Endothelial cell of umbilical vein (primary cell): Measurements from ENCODE around the gene PRUNE2. TPM values are rescaled to one million over a fixed set of nuclear protein-coding genes. Genes with fewer than 3 reads are reported as not detected.

ENCODE experiments used
- BruUV-seq: library from RNA; stranded (reverse); fragments of 400-500 nt; replicated peaks from 2 replicates; lab custom pipeline; 2021; lab: Mats Ljungman, UMichigan
- CTCF ChIA-PET: fragments of 300-600, 350-600 bp; sonication (Branson Sonifier 250); formaldehyde crosslinking; loops from one replicate; lab custom pipeline; 2021; ENCODE audit warnings: antibody characterized with exemption, inconsistent platforms; lab: Charles Lee
- POLR2A ChIA-PET: fragments of 300-600, 350-600 bp; sonication (Branson Sonifier 250); formaldehyde crosslinking; loops from one replicate; lab custom pipeline; 2021; ENCODE audit warnings: antibody characterized with exemption, inconsistent platforms; lab: Charles Lee
- DNase-seq: peaks from one replicate; pipeline ENCODE4 v3.0.0-alpha.2; 2011; ENCODE audit warnings: low read depth, low spot score
- FAIRE-seq: peaks from 2 replicates; lab custom pipeline; 2011; peaks lifted over from hg19 to GRCh38; lab: Jason Lieb, UNC
- H2AFZ ChIP-seq: 2 replicates; pipeline ENCODE4 v1.6.0; 2012; ENCODE audit warnings: low read depth, low read length, control low read depth, inconsistent platforms
- H3K27ac ChIP-seq: 2 replicates; pipeline ENCODE4 v1.5.1; 2011; ENCODE audit warnings: low read depth, mild to moderate bottlenecking, control low read depth, low read length, moderate library complexity; ENCODE audit not compliant: insufficient read depth
- H3K27me3 ChIP-seq, 2 experiments: 2 replicates each; pipeline versions ENCODE4 v1.6.0 to v1.6.1; 2011; ENCODE audit warnings: low read length in 2 of 2, mixed read lengths in 1 of 2; ENCODE audit not compliant: control insufficient read depth in 2 of 2, insufficient read depth in 2 of 2
- H3K36me3 ChIP-seq, 2 experiments: 2 replicates in 1 of 2; 3 replicates in 1 of 2; pipeline ENCODE4 v1.5.1; 2011; ENCODE audit warnings: low read length in 2 of 2, mild to moderate bottlenecking in 1 of 2, moderate library complexity in 1 of 2; ENCODE audit not compliant: control insufficient read depth in 2 of 2, insufficient read depth in 2 of 2; ENCODE audit errors: extremely low read depth in 1 of 2
- H3K4me1 ChIP-seq: 3 replicates; pipeline ENCODE4 v1.5.1; 2011; ENCODE audit warnings: mild to moderate bottlenecking, low read length; ENCODE audit not compliant: control insufficient read depth, insufficient read depth; ENCODE audit errors: extremely low read depth
- H3K4me2 ChIP-seq: 2 replicates; pipeline ENCODE4 v1.6.1; 2011; ENCODE audit warnings: low read length, control low read depth, mixed read lengths; ENCODE audit not compliant: insufficient read depth
- H3K4me3 ChIP-seq, 3 experiments: fragments of 200-600 bp in 1 of 3; sonication (generic), shearing (Covaris generic) in 1 of 3; replicated peaks in 1 of 3; 2 replicates each; pipeline ENCODE4 v1.5.1; 2011 to 2016; ENCODE audit warnings: control low read depth in 3 of 3, low read length in 3 of 3, mild to moderate bottlenecking in 2 of 3, inconsistent platforms in 1 of 3, low read depth in 1 of 3, moderate library complexity in 1 of 3; ENCODE audit not compliant: insufficient read depth in 1 of 3
- H3K79me2 ChIP-seq: 2 replicates; pipeline ENCODE4 v1.6.0; 2012; ENCODE audit warnings: low read length, inconsistent platforms; ENCODE audit not compliant: control insufficient read depth, insufficient read depth
- H3K9ac ChIP-seq: replicated peaks from 2 replicates; pipeline ENCODE3; 2011; ENCODE audit warnings: low read length, control low read depth; ENCODE audit not compliant: insufficient read depth; ENCODE audit errors: extremely low read depth
- H3K9me1 ChIP-seq: replicated peaks from 3 replicates; pipeline ENCODE4 v1.6.0; 2011; ENCODE audit warnings: mild to moderate bottlenecking, low read length; ENCODE audit not compliant: control insufficient read depth, insufficient read depth; ENCODE audit errors: extremely low read depth
- H3K9me3 ChIP-seq: replicated peaks from 2 replicates; pipeline ENCODE4 v1.5.1; 2012; ENCODE audit warnings: low read length, inconsistent platforms; ENCODE audit not compliant: control insufficient read depth, insufficient read depth
- H4K20me1 ChIP-seq: replicated peaks from 2 replicates; pipeline ENCODE3; 2011; ENCODE audit warnings: mild to moderate bottlenecking, low read length; ENCODE audit not compliant: control insufficient read depth, insufficient read depth; ENCODE audit errors: extremely low read depth
- CTCF ChIP-seq, 2 donors: IDR thresholded peaks; 1 replicate in 1 of 2; 2 replicates in 1 of 2; pipeline ENCODE4 v1.5.1; 2011; ENCODE audit warnings: low read length in 2 of 2, mild to moderate bottlenecking in 2 of 2, moderate library complexity in 2 of 2, control low read depth in 1 of 2, inconsistent platforms in 1 of 2, low read depth in 1 of 2; ENCODE audit not compliant: insufficient read depth in 1 of 2; ENCODE audit errors: extremely low read depth in 1 of 2
- EZH2 ChIP-seq: IDR thresholded peaks from 2 replicates; pipeline ENCODE4 v1.6.1; 2012; ENCODE audit warnings: borderline replicate concordance, low read depth, mild to moderate bottlenecking, moderate library complexity, low read length, inconsistent platforms; ENCODE audit not compliant: severe bottlenecking
- FOS ChIP-seq: IDR thresholded peaks from 2 replicates; pipeline ENCODE4 v1.6.1; 2011; ENCODE audit warnings: mild to moderate bottlenecking, low read length, moderate library complexity, borderline replicate concordance; ENCODE audit not compliant: insufficient read depth
- GATA2 ChIP-seq: IDR thresholded peaks from 2 replicates; pipeline ENCODE4 v1.7.0; 2011; ENCODE audit warnings: low read depth, mild to moderate bottlenecking, moderate library complexity, mixed read lengths, low read length; ENCODE audit not compliant: insufficient read length, insufficient read depth
- JUN ChIP-seq: IDR thresholded peaks from 2 replicates; pipeline ENCODE4 v1.6.1; 2011; ENCODE audit warnings: borderline replicate concordance, low read depth; ENCODE audit not compliant: insufficient read length, insufficient read depth
- MAX ChIP-seq: IDR thresholded peaks from 2 replicates; pipeline ENCODE4 v1.6.1; 2011; ENCODE audit not compliant: insufficient read depth, insufficient read length
- MYC ChIP-seq: IDR thresholded peaks from one replicate; pipeline ENCODE4 v1.6.1; 2011; ENCODE audit warnings: mild to moderate bottlenecking, low read depth, low read length
- POLR2A ChIP-seq: IDR thresholded peaks from 2 replicates; pipeline ENCODE4 v1.6.1; 2012; ENCODE audit warnings: low read depth, mild to moderate bottlenecking, control low read depth, low read length
- POLR2AphosphoS5 ChIP-seq: IDR thresholded peaks from 2 replicates; pipeline ENCODE4 v1.6.1; 2012; ENCODE audit warnings: low read depth, mild to moderate bottlenecking, control low read depth, low read length, moderate library complexity; ENCODE audit not compliant: insufficient read depth
- dilution Hi-C: fragments of 300-500 bp; cut with MboI; formaldehyde crosslinking; loops from one replicate; pipeline ENCODE4 v1.15.0; 2019; ENCODE audit warnings: low sequenced_read_pairs; ENCODE audit not compliant: extremely low pct_ligation_motif_present
- intact Hi-C: fragments of 100-400 bp; cut with micrococcal nuclease; formaldehyde crosslinking; loops from one replicate; pipeline ENCODE4 v1.10.0; 2022
- polyA plus RNA-seq, 4 experiments: library from polyadenylated mRNA; depleted of rRNA in 3 of 4; stranded (reverse) in 3 of 4; unstranded in 1 of 4; fragments of >200 nt; gene quantifications; 2 replicates each; pipeline versions ENCODE4 v1.2.1 to v1.2.3, GENCODE V29; 2011 to 2012; ENCODE audit warnings: missing spikeins in 1 of 4
- total RNA-seq: library from RNA; stranded (reverse); gene quantifications from 2 replicates; pipeline ENCODE4 v1.2.3, GENCODE V29; 2021

The PRUNE2 gene
- total and polyA plus RNA-seq, 2 donors (not counting 3 experiments of a cell fraction or from before 2014, with no cell fraction given), result 15.8 to 21.7 TPM

GRCh38 chr9:76835571-76836283, 70.2 kb downstream of the PRUNE2 start:
- TF ChIP-seq EZH2, result no peak
- no peak for TF ChIP-seq GATA2
- no peak for TF ChIP-seq FOS
- TF ChIP-seq CTCF (IDR thresholded peaks at IDR 0.05; ENCODE audit: extremely low read depth in 1 of 2, insufficient read depth in 1 of 2, low read depth in 1 of 2, low read length in 2 of 2), result no peak
- no peak for TF ChIP-seq POLR2AphosphoS5
- TF ChIP-seq POLR2A, result no peak
- TF ChIP-seq MYC, result no peak
- TF ChIP-seq JUN, result no peak
- no peak for TF ChIP-seq MAX
- H3K9ac ChIP-seq, result no peak overlapping the region
- DNase-seq (no peak), FAIRE-seq (no peak)
- dilution Hi-C loops, result no loop called here
- intact Hi-C loops, result no loop called here
- CTCF ChIA-PET, result no interaction called here
- H3K4me3 ChIP-seq, result no peak overlapping the region
- H3K9me1 ChIP-seq, result no peaks in the 10 kb centered on the region
- no peaks in the 10 kb centered on the region for H3K36me3 ChIP-seq
- no TSS peak for BruUV-seq
- no peaks in the 10 kb centered on the region for H3K79me2 ChIP-seq
- H3K4me1 ChIP-seq, result no peaks in the 10 kb centered on the region
- POLR2A ChIA-PET, result no interaction called here
- H3K27me3 ChIP-seq, result no peaks in the 10 kb centered on the region
- no peak overlapping the region for H2AFZ ChIP-seq
- H3K4me2 ChIP-seq, result no peak overlapping the region
- H3K27ac ChIP-seq, result no peak overlapping the region
- no peaks in the 10 kb centered on the region for H3K9me3 ChIP-seq
- H4K20me1 ChIP-seq, result no peaks in the 10 kb centered on the region
